GM21360 (cell line): ENCODE results near the gene PLPP1.

Experiments used
- ATAC-seq: cut with Tn5 transposase; IDR thresholded peaks from one replicate; pipeline ENCODE4 v1.9.1; 2021; ENCODE audit warnings: mild to moderate bottlenecking, moderate library complexity; ENCODE audit not compliant: unreplicated experiment

The PLPP1 gene

DNA sequence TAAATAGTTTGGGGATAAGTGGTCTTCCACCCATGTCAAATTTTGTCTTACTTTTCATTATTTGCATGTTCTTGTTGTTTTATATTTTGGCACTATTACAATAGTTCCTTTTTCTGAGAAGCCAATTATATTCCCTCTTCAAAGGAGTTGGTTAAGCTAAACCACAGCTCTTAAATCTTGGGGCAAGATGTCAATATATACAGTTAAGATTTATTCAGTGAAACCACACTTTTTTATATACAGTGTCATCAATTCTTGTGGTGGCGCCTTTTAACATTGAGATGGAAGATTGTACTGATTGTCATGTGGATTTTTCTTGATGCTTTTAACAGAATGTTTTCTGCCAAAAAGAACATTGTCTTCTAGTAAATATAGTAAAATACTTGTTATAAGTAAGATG is 122.9 kb downstream of the PLPP1 start:
- ATAC-seq, result no peak

- peak; percentile 52 for ATAC-seq
Observed at GRCh38 chr5:55410845-55411244, 123.9 kb downstream of the PLPP1 start.

- ATAC-seq, result no peak
Observed at GRCh38 chr5:55409775-55410174, 125.0 kb downstream of the PLPP1 start.

DNA sequence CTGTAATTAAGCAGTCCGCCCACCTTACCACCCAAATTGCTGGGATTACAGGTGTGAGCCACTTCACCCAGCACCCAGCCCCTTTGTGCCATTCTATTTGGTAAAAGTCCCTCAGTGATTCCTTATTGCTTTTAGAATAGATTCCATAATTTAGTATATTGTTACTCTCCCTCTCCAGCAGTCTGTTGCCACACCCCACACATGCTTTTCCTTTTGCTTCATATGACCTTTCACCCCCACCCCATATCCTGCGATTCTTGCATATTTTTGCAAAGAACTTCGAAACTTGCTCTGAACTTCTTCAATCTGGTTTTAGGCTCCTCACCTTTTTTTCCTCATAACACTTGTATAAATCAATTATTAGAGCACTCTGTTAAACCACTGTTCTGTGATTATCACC is 126.8 kb downstream of the PLPP1 start:
- ATAC-seq, result no peak

GRCh38 chr5:55407059-55407684 is 127.6 kb downstream of the PLPP1 start:
- ATAC-seq, result no peak

DNA sequence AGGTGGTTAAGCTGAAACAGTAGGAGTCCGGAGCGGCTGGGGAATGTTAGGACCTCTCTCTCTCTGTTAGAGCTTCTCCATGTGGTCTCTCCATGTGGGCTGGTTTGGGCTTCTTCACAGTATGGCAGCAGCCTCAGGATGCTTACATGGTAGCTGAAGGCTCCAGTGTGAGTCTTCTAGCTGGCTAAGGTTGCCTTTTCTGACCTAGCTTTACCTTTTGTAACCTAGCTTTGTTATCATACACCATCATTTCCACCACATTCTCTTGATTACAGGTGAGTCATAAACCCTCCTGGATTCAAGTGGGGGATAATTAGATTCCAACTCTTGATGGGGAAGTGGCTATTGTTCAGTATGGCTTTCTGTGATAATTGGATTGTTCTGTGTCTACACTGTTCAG is 128.5 kb downstream of the PLPP1 start:
- no peak for ATAC-seq

DNA sequence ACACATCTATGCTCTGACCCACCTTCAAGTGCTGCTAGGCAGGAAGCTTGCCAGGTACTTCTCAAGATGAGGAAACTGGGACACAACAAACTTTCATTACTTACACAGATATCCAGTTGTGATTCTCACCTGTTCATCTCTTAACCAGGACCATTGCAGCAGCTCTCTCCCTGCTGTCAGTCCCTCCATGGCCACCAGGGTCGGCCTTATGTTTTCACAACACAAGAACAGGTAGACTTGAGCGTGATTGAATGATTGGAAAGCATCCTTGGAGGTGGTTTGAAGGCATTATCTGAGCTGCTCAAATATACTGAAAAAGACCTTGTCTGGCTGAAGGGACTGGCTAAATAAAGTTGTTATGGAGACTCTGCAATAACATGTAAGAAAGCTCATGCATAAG is 132.6 kb downstream of the PLPP1 start:
- ATAC-seq, result no peak

DNA sequence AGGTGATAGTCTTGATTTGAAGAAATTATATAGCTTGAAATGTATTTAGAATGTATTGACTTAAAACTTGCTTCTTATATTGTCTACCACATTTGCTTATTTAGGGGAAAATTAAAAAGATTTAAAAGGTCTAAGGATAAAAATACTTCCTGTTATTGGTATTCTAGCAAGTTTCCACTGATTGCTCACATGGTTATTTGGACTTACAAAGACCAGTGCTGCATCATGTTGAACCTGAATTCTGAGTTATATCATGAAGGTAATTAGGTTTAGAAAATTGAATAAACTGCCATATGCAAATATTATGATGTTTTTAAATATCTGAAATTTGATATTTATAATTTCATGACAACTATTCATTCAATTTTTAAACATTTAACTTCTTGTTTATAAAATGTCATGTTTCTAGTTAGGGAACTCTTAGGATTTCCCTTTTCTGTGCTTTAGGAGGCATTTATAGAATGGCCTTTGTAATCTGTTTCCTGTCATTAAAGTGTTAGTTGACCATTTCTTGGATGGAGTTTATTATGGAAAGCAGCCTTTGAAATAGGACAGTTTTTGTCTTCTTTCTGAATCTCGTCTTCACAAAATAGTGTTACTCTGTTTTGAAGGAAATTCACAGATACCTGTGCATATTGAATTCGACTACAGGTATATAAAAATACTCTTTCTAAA is 141.1 kb downstream of the PLPP1 start:
- no peak for ATAC-seq

DNA sequence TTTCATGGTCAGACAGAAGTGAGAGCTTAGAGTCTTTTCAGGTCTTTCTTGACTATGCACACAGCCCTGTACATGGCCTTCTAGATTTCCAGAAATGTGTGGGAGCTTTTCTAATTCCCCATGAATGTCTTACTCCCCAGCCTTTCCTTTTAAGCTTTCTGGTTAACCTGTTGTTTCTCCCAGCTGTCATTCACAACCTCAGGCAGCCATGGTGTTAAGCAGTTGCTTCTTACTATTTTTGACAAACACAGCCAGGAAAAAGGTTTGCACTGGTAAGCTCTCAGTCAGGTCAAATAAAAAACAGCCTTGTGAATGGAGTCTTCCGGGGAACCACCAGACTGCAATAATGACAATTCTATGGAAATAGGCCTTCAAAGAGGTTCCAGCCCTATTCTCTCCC is 142.1 kb downstream of the PLPP1 start:
- ATAC-seq, result no peak

- ATAC-seq, result no peak
Observed at GRCh38 chr5:55391707-55392106, 143.1 kb downstream of the PLPP1 start.

DNA sequence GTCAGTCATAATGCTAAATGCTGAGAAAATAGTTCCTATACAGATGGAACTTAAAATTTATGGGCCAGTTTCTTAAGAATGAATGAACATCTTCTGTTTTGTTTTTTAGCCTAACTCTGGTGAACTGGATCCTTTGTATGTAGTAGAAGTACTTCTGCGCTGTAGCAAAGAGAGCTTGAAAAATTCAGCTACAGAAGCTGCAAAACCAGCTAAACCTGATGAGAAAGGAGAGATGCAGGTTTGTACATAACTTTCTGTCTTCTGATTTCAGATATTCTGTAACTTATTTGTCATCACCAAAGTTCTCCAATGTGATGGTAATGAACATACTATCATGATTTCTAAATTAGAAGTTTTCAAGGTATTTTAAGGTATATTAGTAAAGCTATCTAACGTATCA is 146.9 kb downstream of the PLPP1 start:
- ATAC-seq, result no peak

- no peak for ATAC-seq
Observed at GRCh38 chr5:55386356-55386755, 148.4 kb downstream of the PLPP1 start.

GRCh38 chr5:55385846-55386245 is 148.9 kb downstream of the PLPP1 start:
- no peak for ATAC-seq

DNA sequence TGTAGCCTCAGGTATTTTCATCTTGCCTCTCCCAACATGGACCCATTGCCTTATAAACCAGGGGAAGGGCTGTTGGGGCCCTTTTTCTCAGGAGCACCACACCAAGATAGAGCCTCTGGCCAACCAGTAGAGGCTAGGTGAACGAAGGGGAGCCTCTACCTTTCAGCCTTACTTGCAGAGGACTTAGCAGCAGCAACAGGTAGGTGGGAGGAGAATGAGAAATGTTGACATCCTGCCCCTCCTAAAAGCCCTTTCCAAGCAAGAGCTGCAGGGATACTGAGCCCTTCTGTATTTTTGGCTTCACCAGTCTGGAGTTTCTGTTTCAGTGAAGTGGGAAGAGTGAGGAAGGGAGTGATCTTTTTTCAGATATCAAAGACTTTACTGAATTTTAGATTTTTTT is 149.5 kb downstream of the PLPP1 start:
- no peak for ATAC-seq

DNA sequence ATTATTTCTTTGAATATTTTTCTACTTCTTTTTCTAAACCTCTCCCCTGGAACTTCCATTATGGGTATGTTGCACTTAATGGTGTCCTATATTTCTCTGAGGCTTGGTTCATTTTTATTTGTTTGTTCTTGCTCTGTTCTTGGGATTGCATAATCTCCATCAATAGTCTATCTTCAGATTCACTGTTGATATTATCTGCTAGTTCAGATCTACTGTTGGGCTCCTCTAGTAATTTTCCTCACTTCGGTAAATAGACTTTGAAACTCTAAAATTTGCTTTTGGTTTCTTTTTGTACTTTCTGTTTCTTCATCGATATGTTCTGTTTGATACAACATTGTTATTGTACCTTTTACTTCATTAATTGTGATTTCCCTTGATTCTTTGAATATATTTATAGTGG is 150.7 kb downstream of the PLPP1 start:
- no peak for ATAC-seq

DNA sequence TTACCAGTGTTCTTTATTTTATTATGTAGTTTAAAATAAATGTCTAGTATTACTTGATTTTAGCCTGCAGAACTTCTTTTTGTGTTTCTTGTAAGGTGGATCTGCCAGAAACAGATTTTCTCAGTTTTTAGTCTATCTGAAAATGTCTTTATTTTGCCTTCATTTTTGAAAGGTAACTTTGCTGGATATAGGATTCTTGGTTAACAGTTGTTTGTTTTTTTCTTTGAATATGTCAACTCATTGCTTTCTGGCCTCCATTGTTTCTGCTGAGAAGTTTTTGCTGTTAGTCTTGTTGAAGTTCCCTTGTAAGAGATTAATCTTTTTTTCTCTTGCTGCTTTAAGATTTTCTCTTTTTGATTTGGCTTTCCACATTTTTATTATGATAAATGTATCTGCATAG is 151.5 kb downstream of the PLPP1 start:
- no peak for ATAC-seq

- ATAC-seq, result no peak
Observed at GRCh38 chr5:55377810-55378209, 157.0 kb downstream of the PLPP1 start.
